HG02642 (cell line): ENCODE data around the gene TUBB4B.

Experiments
- ATAC-seq: cut with Tn5 transposase; IDR thresholded peaks from one replicate; pipeline ENCODE4 v1.9.1; 2021; ENCODE audit warnings: mild to moderate bottlenecking; ENCODE audit not compliant: unreplicated experiment, poor library complexity

The TUBB4B gene

GRCh38 chr9:137280474-137281344 is 39.6 kb downstream of the TUBB4B start:
- ATAC-seq = no peak

GRCh38 chr9:137281345-137282116 is 40.4 kb downstream of the TUBB4B start:
- ATAC-seq = no peak

DNA sequence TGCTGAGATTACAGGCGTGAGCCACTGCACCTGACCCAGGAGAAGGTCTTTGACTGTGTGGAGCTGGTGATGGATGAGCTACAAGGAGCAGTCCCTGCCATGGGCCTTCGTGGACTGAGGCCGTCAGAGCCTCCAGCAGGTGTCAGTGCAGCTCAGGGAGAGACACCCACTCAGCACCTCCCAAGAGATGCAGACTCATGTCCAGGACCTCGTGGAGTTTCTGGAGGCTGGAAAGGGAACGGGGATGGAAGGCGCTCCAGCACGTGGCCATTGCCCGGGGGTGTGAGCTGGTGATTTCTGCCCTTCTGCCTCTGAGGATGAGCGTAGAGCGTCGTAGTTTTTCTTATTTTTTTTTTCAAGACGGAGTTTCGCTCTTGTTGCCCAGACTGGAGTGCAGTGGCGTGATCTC is 45.9 kb downstream of the TUBB4B start:
- ATAC-seq = no peak

DNA sequence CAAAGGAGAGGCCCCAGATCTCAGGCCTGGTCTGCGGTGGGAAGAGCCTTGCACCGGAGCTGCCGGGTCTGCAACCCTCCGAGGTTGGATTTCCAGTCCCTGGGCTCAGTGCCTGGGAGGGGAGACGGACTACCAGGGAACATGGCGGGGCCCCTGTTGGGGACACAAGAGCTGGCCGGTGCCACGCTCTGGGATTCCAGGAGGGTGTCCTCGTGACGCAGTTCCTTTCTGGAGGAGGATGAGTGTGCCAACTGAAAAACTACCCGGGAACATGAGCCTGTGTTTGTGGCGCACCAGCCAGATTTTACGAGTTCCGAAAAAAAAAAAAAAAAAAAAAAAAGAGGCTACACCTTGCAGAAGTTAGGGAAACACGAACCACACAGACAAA is 52.0 kb downstream of the TUBB4B start:
- no peak for ATAC-seq
